CD4-positive, alpha-beta T cell treated with Interleukin-1 beta for 1 hour (primary cell): ENCODE results near the gene SCRN1.
"Not testable (repeated sequence)": the region's sequence is repeated elsewhere in the genome, so short reads cannot be mapped to it uniquely, and the experiment has no call there.

Experiments used
- DNase-seq, 2 donors: peaks; one replicate each; pipeline ENCODE4 v3.0.0-alpha.2; 2020 to 2022

SCRN1 gene

DNA sequence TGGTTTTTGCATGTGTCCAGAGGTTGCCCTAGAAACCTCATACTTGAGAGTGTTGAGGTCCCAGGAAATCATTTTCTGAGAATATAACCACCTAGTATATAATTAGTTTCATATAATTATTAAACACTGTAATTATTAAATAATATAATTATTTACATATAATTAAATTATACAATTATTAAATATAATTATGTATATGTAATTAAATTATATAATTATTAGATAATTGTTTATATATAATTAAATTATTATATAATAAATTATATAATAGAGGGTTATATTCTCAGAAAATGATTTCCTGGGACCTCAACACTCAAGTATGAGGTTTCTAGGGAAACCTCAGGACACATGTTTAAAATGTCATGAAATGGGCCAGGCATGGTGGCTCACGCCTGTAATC, 27.6 kb downstream of the SCRN1 start:
- no peak for DNase-seq

DNA sequence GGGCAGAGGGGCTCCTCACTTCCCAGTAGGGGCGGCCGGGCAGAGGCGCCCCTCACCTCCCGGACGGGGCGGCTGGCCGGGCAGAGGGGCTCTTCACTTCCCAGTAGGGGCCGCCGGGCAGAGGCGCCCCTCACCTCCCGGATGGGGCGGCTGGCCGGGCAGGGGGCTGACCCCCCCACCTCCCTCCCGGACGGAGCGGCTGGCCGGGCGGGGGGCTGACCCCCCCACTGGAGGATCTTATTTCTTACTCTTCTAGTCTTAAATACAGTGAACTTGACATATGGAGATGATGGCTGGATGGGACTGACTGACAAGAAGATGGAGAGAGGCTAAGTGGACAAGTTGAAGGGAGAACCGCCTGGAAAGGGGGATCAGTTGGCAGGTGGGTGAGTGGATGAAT, 28.0 kb downstream of the SCRN1 start:
- DNase-seq, result not testable (repeated sequence)

DNA sequence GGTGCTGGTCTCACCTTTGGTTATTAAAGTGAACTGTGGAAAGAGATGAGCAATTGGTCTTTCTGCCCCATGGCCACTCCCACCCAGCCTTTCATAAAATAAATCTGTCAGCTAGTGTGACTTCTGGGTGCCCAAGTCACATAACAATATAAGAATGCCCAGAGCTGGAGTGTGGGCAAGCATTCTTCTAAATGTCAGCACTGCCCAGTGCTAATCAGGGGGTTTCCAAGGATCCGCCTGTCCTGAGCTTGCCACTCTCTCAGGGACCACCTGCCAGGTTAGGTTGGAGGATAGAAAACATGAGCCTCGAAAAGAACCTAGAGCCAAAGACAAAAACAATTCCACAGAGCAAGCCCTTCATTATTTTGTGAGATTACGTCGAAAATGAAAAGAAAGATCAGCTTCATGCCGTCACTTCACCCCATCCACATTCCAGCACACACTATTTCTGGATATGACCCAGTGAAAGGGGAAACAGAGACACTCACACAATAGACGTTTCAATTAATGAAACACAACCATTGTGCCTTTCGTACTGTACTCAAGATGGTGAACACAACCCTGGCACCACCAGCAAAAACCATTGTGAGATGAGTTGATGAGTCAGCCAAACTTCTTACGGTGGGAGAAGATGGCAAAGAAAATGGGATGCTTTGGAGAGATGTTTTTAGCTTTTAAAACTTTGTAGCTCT, 30.8 kb downstream of the SCRN1 start:
- DNase-seq, result no peak

- DNase-seq, result no peak
These were observed 31.9 kb downstream of the SCRN1 start for GRCh38 chr7:29957521-29958310.

DNA sequence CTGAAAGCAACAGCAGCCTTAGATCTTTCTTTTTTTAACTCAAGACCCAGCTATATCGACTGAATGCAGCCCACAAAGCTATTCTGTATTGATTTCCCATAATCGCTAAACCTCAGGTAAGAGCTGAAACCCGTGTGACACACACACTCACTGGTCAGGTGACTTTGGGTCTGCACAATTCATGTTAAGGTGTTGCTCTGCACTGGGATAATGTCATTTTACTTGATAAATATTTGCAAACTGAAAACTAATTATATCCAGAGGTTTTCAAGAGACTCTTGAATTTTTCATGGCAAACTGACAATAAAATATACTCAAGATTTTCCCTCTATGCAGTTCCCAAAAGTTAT, 33.1 kb downstream of the SCRN1 start:
- no peak for DNase-seq

GRCh38 chr7:29955799-29956486, 33.7 kb downstream of the SCRN1 start:
- DNase-seq, result peak; percentile 6 to 61

GRCh38 chr7:29955075-29955792, 34.4 kb downstream of the SCRN1 start:
- no peak for DNase-seq

DNA sequence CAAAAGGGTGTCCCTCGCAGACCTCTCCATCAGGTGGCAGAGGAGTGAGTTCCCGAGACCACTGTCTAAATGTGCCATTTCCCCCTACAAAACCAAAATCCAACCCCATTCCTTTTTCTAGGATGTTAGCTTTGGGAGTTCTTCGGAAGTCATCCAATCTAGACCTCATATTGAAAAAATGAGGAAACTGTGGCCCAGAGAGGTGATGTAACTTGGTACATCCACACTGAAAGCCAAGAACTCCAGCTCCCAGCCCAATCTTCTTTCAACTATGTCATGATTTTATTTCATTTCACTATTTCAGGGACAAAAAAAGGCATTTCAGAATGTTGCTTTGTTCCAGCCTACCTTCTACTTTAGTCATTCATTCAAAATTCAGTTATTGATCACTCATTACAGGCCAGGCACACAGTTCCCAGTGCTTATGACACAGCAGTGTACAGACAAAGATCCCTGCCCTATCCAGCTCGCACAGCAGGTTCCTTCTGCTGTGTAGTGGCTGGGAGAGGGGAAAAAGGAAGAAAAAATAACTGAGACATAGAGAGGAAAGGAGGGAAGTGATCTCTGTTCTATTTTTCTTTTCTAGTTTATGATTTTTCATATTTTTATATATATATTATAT, 35.8 kb downstream of the SCRN1 start:
- no peak for DNase-seq

DNA sequence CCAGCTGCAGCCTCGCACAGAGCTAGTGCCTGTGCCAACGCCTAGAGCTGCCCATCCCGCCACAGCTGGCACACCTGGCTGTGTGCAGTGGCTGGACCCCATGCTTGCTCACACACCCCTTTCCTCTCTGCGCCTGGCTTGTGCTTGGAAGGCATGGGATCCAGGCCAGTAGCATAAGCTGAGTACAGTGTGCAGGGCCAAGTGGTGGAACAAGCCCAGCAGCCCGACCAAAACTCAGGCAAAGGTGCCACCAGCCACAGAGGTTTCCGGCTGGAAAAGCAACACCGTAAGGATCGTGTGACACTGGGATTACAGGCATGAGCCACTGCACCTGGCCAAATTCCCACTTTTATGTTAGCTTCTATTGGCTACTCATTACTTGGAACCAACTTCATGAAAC, 38.4 kb downstream of the SCRN1 start:
- DNase-seq, result no peak

- DNase-seq, result no peak
These were observed 39.1 kb downstream of the SCRN1 start for GRCh38 chr7:29950480-29950879.

DNA sequence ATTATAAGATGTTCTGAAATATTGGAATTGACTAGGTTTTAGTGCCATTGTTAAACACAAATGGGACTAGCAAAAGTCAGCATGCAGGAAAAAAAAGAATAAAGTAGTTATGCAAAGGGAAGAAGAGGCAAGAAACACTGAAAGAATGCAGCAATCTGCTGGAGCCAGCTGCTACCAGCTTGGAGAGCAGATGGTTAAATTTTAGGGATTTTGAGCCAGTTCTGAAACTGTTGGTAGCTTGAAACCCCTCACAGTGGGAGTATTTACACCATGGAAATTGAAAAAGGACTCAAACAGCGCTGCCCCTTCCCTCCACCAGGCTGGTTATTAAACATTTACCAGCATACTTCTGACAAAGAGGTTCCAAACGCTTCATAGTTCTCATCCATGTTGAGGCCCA, 41.0 kb downstream of the SCRN1 start:
- DNase-seq, result no peak

DNA sequence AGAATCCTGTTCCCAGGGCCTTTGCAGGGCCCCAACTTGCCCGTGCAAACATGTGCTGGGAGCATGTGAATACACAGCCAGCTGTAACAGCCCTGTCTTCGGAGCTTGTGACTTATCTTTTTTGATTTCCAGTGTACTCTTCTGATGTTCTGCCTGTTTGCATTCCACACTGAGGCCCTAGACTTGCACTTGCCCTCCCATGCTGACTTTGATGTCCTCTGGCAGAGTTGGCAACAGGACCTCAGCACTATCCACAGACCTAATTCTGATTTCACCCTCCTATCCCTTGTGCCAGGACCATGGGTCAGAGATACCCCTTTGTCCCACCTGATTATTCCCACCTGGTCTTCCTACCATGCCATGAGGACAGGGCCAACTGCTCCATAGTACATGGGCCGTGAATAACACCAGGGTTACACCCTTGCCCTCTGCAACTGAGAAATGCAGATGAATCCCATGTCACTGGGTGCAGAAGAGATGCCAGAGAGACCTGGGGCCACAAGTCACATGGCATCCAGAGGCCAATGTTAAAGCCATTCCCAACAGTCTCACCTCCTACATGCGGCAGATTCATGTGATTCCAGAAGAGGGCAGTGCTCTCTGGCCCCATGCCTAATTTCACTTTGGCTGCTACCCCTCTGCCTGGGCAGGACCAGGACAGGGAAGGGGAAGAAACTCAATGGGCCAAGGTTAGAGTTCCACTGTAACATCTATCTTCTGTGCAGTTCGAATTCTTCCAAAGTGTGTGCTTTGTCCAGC, 43.0 kb downstream of the SCRN1 start:
- peak in 1 of 2 donors; percentile 10 for DNase-seq

DNA sequence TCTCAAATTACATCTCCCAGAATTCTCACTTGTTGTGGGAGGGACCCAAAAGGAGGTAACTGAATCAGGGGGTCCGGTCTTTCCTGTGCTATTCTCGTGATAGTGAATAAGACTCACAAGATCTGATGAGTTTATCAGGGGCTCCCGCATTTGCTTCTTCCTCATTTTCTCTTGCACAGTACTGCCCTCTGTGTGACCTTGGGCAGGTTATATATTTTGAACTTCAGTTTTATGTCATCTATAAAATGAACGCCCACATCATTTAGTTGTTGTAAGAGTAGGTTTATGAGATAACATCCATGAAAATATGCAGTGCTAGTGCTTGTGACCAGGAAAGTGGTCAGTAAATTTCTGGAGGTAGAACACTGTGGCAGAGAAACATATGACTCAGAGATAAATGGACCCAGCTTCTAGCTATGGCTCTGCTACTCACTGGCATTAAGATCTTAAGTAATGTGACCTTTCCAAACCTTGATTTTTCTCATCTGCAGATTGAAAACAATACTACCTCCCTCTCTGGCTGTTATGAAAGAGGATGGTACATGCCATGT, 44.3 kb downstream of the SCRN1 start:
- no peak for DNase-seq

- DNase-seq, result no peak
These were observed 49.4 kb downstream of the SCRN1 start for GRCh38 chr7:29940199-29940598.

DNA sequence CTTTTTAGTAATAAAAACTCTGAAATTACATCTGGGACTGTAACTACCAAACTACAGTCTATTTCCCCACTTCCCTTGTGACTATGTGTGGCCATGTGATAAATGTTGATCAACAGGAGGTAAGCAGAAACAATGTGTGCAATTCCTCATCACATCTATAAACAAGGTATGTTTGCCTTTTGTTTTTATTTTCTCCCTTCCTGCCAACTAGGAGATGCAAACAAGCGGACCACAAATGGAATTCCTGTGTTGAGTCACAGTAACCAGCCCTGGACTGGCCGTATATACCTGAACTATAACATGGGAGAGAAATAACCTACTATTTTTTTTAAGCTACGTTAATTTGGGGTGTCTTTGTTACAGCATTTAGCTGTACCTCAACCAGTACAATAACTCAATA, 52.5 kb downstream of the SCRN1 start:
- DNase-seq, result no peak

- no peak for DNase-seq
These were observed 54.5 kb downstream of the SCRN1 start for GRCh38 chr7:29935111-29935510.

- DNase-seq, result no peak
These were observed 60.4 kb downstream of the SCRN1 start for GRCh38 chr7:29929018-29929807.

DNA sequence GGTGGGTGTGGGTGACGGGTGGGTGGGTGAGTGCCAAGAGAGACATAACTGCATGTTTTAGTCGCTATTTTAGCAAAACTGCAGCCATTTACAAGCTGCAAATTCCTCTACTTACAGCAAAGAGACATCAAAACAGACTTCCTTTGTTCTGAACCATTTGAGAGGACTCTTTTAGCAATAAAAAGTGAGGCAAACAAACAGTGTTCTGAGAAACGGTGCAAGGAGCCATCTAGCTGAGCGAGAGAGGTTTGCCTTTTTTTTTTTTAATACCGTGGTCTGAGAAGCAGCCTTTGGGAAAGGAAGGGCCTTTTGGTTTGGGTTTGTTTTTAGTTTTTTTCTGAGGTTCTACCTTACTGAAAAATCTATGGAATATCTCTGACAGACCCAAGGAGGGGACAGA, 62.9 kb downstream of the SCRN1 start:
- no peak for DNase-seq

- no peak for DNase-seq
These were observed 63.4 kb downstream of the SCRN1 start for GRCh38 chr7:29926216-29926615.

DNA sequence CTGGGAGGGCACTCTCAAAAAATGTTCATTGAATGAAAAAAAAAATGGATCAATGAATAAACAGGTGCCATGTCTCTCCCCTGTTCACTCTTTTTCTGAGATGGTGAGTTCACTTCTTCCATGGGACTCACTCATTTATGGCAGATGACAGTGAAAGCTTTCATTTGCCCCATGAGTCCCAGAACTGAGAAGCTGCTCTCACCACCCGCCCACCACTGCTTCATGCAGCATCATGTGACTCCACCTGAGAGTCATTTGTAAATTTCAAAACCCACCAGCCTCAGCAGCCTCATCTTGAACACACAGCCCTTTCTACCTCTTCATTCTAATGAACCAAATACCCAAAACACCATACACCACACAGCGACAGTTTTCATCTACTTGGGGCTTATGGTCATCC, 64.9 kb downstream of the SCRN1 start:
- DNase-seq, result no peak

DNA sequence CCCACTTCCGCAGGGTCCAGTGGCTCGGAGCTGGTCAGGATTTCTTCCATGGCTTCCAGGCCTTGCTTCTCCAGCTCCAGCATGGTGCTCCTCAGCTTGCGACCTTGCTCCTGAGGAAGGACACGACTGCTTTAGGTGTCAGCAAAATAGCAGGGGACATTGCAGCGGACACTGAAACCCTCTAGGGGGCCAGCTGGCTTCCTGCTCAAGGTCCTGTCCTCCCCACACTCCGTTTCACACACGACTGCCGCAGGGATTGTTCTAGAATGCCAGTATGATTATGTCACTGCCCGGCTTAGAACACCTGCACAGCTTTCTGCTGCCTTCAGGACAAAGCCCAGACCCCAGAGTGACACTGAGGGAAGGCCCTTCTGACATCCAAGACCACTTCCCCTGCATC, 65.6 kb downstream of the SCRN1 start:
- DNase-seq, result no peak
